HG03196 (cell line): ENCODE results near the gene GSG1.
"Not testable (repeated sequence)": the region's sequence is repeated elsewhere in the genome, so short reads cannot be mapped to it uniquely, and the experiment has no call there.

Experiments used
- ATAC-seq: cut with Tn5 transposase; IDR thresholded peaks from one replicate; pipeline ENCODE4 v1.9.1; 2021; ENCODE audit not compliant: unreplicated experiment

GSG1 gene

GRCh38 chr12:13093191-13093847 lies 10.1 kb downstream of the GSG1 start:
- no peak for ATAC-seq

- no peak for ATAC-seq
Observed at GRCh38 chr12:13091832-13092231, 11.6 kb downstream of the GSG1 start.

- ATAC-seq, result no peak
Observed at GRCh38 chr12:13090054-13090453, 13.4 kb downstream of the GSG1 start.

GRCh38 chr12:13088496-13088895 lies 15.0 kb downstream of the GSG1 start:
- no peak for ATAC-seq

- ATAC-seq, result no peak
Observed at GRCh38 chr12:13087766-13088165, 15.7 kb downstream of the GSG1 start.

- no peak for ATAC-seq
Observed at GRCh38 chr12:13085968-13086686, 17.3 kb downstream of the GSG1 start.

GRCh38 chr12:13084898-13085640 lies 18.4 kb downstream of the GSG1 start:
- ATAC-seq, result no peak

- not testable (repeated sequence) for ATAC-seq
Observed at GRCh38 chr12:13083638-13084037, 19.8 kb downstream of the GSG1 start.

GRCh38 chr12:13082861-13083260 lies 20.6 kb downstream of the GSG1 start:
- no peak for ATAC-seq

GRCh38 chr12:13080266-13080665 lies 23.2 kb downstream of the GSG1 start:
- no peak for ATAC-seq

- no peak for ATAC-seq
Observed at GRCh38 chr12:13079440-13079906, 24.0 kb downstream of the GSG1 start.

- no peak for ATAC-seq
Observed at GRCh38 chr12:13075786-13076570, 27.5 kb downstream of the GSG1 start.

- no peak for ATAC-seq
Observed at GRCh38 chr12:13075118-13075480, 28.4 kb downstream of the GSG1 start.

GRCh38 chr12:13074396-13075117 lies 28.9 kb downstream of the GSG1 start:
- ATAC-seq, result no peak

GRCh38 chr12:13073173-13073572 lies 30.3 kb downstream of the GSG1 start:
- no peak for ATAC-seq

GRCh38 chr12:13071305-13072280 lies 31.9 kb downstream of the GSG1 start:
- ATAC-seq, result no peak

GRCh38 chr12:13069380-13069779 lies 34.1 kb downstream of the GSG1 start:
- ATAC-seq, result no peak

GRCh38 chr12:13067322-13067721 lies 36.1 kb downstream of the GSG1 start:
- no peak for ATAC-seq

- ATAC-seq, result no peak
Observed at GRCh38 chr12:13066459-13066858, 37.0 kb downstream of the GSG1 start.
